Peyer's patch (tissue), 4 donors: ENCODE measurements around the gene SAMD4B. TPM values are rescaled to one million over a fixed set of nuclear protein-coding genes. Genes with fewer than 3 reads are reported as not detected.
"Not testable (repeated sequence)": the region's sequence is repeated elsewhere in the genome, so short reads cannot be mapped to it uniquely, and the experiment has no call there.

ENCODE experiments used
- DNase-seq, 3 donors: peaks; one replicate each; pipeline ENCODE4 v3.0.0-alpha.2; 2017 to 2019
- H3K27ac ChIP-seq, 4 donors: fragments of 200-600 bp; sonication (generic); one replicate each; pipeline ENCODE4 v1.5.1; 2016 to 2019
- H3K27me3 ChIP-seq, 2 donors: fragments of 200-600 bp; sonication (generic); one replicate each; pipeline ENCODE4 v1.5.1; 2019
- H3K36me3 ChIP-seq, 3 donors: fragments of 200-600 bp; sonication (generic); one replicate each; pipeline ENCODE4 v1.5.1; 2016 to 2019
- H3K4me1 ChIP-seq, 4 donors: fragments of 200-600 bp; sonication (generic); one replicate each; pipeline ENCODE4 v1.5.1; 2016 to 2019
- H3K4me3 ChIP-seq, 4 donors: fragments of 200-600 bp; sonication (generic); 1 replicate in 3 of 4; 2 replicates in 1 of 4; pipeline ENCODE4 v1.5.1; 2016 to 2019; ENCODE audit warnings: mild to moderate bottlenecking in 1 of 4
- H3K9me3 ChIP-seq, 4 donors: fragments of 200-600 bp; sonication (generic); one replicate each; pipeline ENCODE4 v1.5.1; 2016 to 2019; ENCODE audit warnings: mild to moderate bottlenecking in 1 of 4
- POLR2A ChIP-seq, 2 donors: fragments of 450-650 bp; IDR thresholded peaks; one replicate each; pipeline ENCODE4 v1.5.1; 2017; ENCODE audit warnings: antibody characterized with exemption in 2 of 2, mild to moderate bottlenecking in 2 of 2, moderate library complexity in 2 of 2
- total RNA-seq, 4 donors: library from RNA; depleted of rRNA; stranded (reverse); fragments of >200 nt; gene quantifications; one replicate each; pipeline ENCODE4 v1.1.0, GENCODE V29; 2016
- TF ChIP-seq, protein P1 (sequence below), 6 experiments: fragments of 450-650 bp in 4 of 6; fragments of 200-600 bp in 2 of 6; sonication (generic) in 1 of 6; IDR thresholded peaks; one replicate each; pipeline ENCODE4 v1.5.1; 2017 to 2019; ENCODE audit warnings: antibody characterized with exemption in 6 of 6, mild to moderate bottlenecking in 3 of 6, moderate library complexity in 1 of 6

Gene SAMD4B
- total RNA-seq, 4 donors from 2014 or later = 69.0 to 126 (median 91.8) TPM

- Histone ChIP-seq H3K9me3 (no peaks in the 10 kb centered on the region), H3K27me3 (no peaks in the 10 kb centered on the region), H3K4me3 (peak overlapping the region in 2 of 4 donors; percentile 54 to 65), H3K27ac (peak overlapping the region; percentile 90 to 95 (median 90)), H3K36me3 (no peaks in the 10 kb centered on the region), H3K4me1 (peaks cover 0 to 3% (median 0%) of the 10 kb centered on the region in 4 donors)
- no peak for DNase-seq
- TF ChIP-seq POLR2A (IDR thresholded peaks at IDR 0.05) = no peak
- TF ChIP-seq, protein P1, sequence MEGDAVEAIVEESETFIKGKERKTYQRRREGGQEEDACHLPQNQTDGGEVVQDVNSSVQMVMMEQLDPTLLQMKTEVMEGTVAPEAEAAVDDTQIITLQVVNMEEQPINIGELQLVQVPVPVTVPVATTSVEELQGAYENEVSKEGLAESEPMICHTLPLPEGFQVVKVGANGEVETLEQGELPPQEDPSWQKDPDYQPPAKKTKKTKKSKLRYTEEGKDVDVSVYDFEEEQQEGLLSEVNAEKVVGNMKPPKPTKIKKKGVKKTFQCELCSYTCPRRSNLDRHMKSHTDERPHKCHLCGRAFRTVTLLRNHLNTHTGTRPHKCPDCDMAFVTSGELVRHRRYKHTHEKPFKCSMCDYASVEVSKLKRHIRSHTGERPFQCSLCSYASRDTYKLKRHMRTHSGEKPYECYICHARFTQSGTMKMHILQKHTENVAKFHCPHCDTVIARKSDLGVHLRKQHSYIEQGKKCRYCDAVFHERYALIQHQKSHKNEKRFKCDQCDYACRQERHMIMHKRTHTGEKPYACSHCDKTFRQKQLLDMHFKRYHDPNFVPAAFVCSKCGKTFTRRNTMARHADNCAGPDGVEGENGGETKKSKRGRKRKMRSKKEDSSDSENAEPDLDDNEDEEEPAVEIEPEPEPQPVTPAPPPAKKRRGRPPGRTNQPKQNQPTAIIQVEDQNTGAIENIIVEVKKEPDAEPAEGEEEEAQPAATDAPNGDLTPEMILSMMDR (IDR thresholded peaks at IDR 0.05) = no peak
Observed at GRCh38 chr19:39334444-39334976, 7.7 kb upstream of the SAMD4B start.

- H3K4me1 ChIP-seq = peaks cover 0 to 3% (median 0%) of the 10 kb centered on the region in 4 donors
- no peaks in the 10 kb centered on the region for H3K27me3 ChIP-seq
- peak overlapping the region; percentile 90 to 95 (median 90) for H3K27ac ChIP-seq
- H3K4me3 ChIP-seq = peak overlapping the region; percentile 54 to 65 (median 58)
- H3K36me3 ChIP-seq = no peaks in the 10 kb centered on the region
- TF ChIP-seq, protein P1 (IDR thresholded peaks at IDR 0.05) = no peak
- TF ChIP-seq POLR2A (IDR thresholded peaks at IDR 0.05) = no peak
- peak in 1 of 3 donors; percentile 20 for DNase-seq
- no peaks in the 10 kb centered on the region for H3K9me3 ChIP-seq
Observed at GRCh38 chr19:39335168-39335548, 7.1 kb upstream of the SAMD4B start.

DNA sequence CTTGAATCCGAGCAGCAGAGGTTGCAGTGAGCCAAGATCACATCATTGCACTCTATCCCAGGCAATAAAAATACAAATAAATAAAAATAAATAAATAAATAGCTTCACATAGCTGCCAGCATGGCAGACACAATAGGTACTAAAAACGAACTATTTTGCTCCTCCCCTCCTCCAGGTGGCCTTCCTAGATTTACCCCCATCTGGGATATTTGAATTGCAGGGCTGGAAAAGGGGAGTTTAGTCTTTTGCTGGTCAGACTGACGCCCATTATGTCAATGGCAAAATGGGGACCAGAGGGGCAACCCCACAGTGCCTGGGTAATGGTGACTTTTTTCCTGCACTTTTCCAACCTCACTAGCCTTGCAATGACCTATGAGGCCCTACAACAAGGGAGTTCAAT is 5.7 kb upstream of the SAMD4B start:
- no peaks in the 10 kb centered on the region for H3K27me3 ChIP-seq
- H3K36me3 ChIP-seq = no peaks in the 10 kb centered on the region
- H3K4me3 ChIP-seq = peak overlapping the region in 1 of 4 donors; percentile 54
- no peak for DNase-seq
- H3K27ac ChIP-seq = peak overlapping the region; percentile 90 to 95 (median 90)
- no peaks in the 10 kb centered on the region for H3K9me3 ChIP-seq
- peaks cover 0 to 12% (median 4%) of the 10 kb centered on the region in 4 donors for H3K4me1 ChIP-seq
- TF ChIP-seq, protein P1 (IDR thresholded peaks at IDR 0.05) = no peak
- TF ChIP-seq POLR2A (IDR thresholded peaks at IDR 0.05) = no peak

DNA sequence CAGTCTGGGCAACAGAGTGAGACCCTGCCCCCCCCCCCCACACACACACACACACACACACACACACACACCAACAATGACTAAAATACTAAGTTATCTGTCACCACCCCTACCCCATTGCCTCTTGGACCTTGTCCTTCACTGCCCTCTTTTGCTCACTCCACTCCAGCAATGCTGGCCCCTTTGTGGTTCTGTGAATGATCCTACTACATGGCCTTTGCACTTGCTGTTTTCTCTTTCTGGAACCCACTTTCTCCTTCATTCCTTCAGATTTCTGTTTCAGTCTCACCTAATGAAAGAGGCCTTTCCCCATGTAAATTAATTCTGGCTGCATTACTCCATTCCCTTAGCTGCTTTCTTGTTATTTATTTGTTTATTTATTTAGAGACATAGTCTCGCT is 2.5 kb upstream of the SAMD4B start:
- H3K4me3 ChIP-seq = no peak overlapping the region
- H3K27ac ChIP-seq = no peak overlapping the region
- peaks cover 0 to 20% (median 11%) of the 10 kb centered on the region in 4 donors for H3K4me1 ChIP-seq
- H3K9me3 ChIP-seq = no peaks in the 10 kb centered on the region
- no peak for DNase-seq
- no peaks in the 10 kb centered on the region for H3K36me3 ChIP-seq
- TF ChIP-seq POLR2A (IDR thresholded peaks at IDR 0.05) = no peak
- TF ChIP-seq, protein P1 (IDR thresholded peaks at IDR 0.05) = no peak
- no peaks in the 10 kb centered on the region for H3K27me3 ChIP-seq

- H3K27me3 ChIP-seq, DNase-seq, H3K4me3 ChIP-seq, H3K9me3 ChIP-seq, H3K36me3 ChIP-seq, H3K27ac ChIP-seq: not testable (repeated sequence)
- peaks cover 0 to 20% (median 11%) of the 10 kb centered on the region in 4 donors for H3K4me1 ChIP-seq
Observed at GRCh38 chr19:39340156-39340555, 2.1 kb upstream of the SAMD4B start.

DNA sequence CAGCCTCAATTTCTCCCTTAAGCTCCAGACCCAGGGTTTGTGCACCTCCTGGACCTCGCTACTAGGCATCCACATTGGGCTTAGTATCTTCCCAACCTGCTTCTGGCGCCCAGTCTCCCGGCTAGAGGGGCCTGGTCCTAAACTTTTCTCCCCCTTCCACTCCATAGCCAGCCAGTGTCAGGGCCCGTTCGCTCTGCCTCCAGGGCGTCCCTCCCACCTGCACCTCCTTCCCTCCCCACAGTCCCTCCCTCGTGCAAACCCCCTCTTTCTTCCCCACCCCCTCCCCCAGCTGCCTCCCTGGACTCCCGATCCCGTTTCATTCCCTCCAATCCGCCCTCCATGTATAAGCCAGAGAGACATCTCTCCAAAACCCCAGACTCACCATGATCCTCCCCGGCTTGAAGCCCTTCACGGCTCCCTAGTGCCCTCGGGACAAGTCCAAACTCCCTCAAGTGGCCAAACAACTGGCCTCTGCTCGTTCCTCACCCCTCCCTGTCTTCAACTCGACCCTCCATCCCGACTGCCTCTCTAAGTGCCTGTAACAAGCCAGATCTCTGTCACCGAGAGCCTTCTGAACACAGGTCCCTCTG is 997 bp upstream of the SAMD4B start:
- Histone ChIP-seq H3K27me3 (no peaks in the 10 kb centered on the region), H3K36me3 (no peaks in the 10 kb centered on the region)

More for the DNA sequence above, 997 bp upstream of the SAMD4B start:
- Histone ChIP-seq H3K4me3 (peak overlapping the region; percentile 56 to 83 (median 68)), H3K9me3 (no peaks in the 10 kb centered on the region), H3K4me1 (peaks cover 0 to 30% (median 11%) of the 10 kb centered on the region in 4 donors), H3K27ac (peak overlapping the region; percentile 74 to 89 (median 84))
- DNase-seq = peak in 2 of 3 donors; percentile 24 to 60
- TF ChIP-seq, protein P1 (IDR thresholded peaks at IDR 0.05) = no peak
- TF ChIP-seq POLR2A (IDR thresholded peaks at IDR 0.05) = no peak
